Measurements from ENCODE around the gene SH2B3.

- TF ChIP-seq CTCF (conservative IDR thresholded peaks at IDR 0.05) (no peak), ZFX (IDR thresholded peaks at IDR 0.05) (no peak)
These were observed 17.9 kb upstream of the SH2B3 start for GRCh38 chr12:111387747-111388323.
